Stimulated activated CD8-positive, alpha-beta memory T cell treated with anti-CD3 and anti-CD28 coated beads, Interleukin-12 subunit alpha, Interleukin-12 subunit beta, amount 100 ng/mL, for 24 hours (primary cell): ENCODE results near the gene MAEA.
"Not testable (repeated sequence)": the region's sequence is repeated elsewhere in the genome, so short reads cannot be mapped to it uniquely, and the experiment has no call there.

Source experiments
- DNase-seq: peaks from one replicate; pipeline ENCODE4 v3.0.0-alpha.2; 2020; ENCODE audit errors: extremely low read depth

The MAEA gene

GRCh38 chr4:1366371-1367229 is 76.9 kb downstream of the MAEA start:
- no peak for DNase-seq

GRCh38 chr4:1367230-1367935 is 77.7 kb downstream of the MAEA start:
- no peak for DNase-seq

GRCh38 chr4:1367936-1368289 is 78.2 kb downstream of the MAEA start:
- no peak for DNase-seq

DNA sequence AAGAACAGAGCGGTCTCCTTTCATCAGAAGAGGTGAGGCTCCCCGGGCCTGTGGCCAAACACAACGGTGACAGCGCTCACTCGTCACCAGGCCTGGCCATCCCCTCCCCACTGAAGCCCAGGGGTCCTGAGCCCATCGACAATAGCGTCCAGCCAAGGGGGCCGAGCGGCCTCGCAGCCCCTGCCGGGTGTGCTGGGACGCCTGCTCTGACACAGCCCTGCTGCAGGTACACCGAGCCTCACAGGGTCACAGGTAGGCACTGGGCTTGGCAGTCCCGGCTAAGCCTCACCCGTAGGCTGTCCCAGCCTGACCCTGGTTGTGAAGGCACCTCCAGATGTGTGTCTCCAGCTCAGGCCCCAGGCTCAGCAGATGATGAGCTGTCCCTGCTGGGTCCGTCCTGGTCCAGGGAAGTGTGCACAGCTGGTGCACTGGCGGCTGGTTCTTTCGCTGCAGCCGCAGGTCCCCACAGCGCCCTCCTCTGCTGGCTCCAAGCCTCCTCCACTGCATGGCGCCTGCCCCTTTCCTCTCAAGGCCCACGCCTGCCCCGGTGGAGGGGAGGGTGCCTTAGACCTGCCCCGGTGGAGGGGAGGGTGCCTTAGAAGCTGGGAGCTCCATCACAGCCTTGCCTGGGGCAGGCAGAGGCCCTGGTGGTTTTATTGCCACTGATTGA is 78.9 kb downstream of the MAEA start:
- no peak for DNase-seq

DNA sequence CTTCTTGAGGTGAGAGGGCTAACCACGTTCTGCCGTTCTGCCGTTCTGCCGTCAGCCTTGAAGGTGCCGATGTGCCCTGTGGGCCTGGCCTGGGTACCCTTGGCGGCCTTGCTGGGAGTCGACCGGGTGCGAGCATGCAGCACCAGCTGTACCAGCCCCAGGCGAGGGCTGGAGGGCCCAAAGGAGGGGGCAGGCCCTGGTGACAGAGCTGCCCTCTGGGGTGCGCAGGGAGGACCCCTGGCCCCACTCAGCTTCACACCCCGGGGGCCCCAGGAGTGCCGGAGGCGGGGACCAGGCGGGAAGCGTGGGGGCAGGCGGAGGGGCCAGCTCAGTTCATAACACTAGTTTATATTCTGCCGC is 79.4 kb downstream of the MAEA start:
- DNase-seq: no peak

GRCh38 chr4:1369479-1370079 is 79.9 kb downstream of the MAEA start:
- no peak for DNase-seq

GRCh38 chr4:1370321-1371124 is 80.8 kb downstream of the MAEA start:
- DNase-seq: no peak

GRCh38 chr4:1371176-1372165 is 81.8 kb downstream of the MAEA start:
- no peak for DNase-seq

DNA sequence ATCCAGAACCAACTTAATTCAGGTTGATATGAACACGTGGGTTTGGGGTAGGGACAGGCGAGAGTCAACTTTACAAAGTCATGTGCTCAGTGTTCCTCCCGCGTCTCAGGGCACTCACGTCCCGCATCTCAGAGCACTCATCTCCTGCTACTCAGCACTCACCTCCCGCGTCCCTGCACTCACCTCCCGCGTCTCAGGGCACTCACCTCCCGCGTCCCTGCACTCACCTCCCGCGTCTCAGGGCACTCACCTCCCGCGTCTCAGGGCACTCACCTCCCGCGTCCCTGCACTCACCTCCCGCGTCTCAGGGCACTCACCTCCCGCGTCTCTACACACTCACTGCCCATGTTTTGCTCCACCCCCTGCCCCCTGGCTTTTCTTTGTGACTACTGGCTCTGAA is 82.9 kb downstream of the MAEA start:
- DNase-seq: not testable (repeated sequence)

- no peak for DNase-seq
Measured at GRCh38 chr4:1373892-1374705, 84.4 kb downstream of the MAEA start.

- DNase-seq: no peak
Measured at GRCh38 chr4:1374706-1375045, 85.0 kb downstream of the MAEA start.

DNA sequence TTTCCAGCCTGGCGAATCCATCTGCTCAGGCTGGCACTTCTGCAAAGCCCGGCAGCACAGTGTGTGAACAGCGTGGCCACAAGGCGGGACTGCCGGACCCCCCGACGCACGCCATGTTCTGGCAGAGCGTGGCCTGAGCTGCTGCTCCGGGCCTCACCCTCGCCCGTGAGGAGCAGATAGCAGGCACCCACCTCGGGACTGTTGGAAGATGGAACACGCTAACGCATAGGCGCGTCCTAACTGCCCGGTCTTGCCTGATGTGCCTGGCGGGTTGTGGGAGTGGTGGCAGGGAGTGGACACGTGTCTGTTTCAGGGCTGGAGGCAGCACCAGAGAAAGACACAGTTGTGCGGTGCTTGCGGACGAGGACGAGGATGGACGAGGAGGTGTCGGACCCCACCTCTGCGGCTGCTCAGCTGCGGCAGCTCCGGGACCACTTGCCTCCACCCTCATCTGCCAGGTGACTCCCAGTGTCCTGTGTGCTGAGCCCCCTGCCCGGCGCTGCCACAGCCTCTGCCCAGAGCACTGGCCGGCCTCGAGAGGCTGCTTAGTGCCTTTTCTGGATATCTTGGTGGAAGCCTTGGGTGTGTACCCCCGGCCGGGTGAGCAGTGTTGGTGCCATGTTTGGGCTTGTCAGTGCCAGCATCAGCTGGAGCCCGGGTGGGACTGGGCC is 85.5 kb downstream of the MAEA start:
- DNase-seq: no peak

GRCh38 chr4:1375761-1376322 is 86.2 kb downstream of the MAEA start:
- DNase-seq: no peak

DNA sequence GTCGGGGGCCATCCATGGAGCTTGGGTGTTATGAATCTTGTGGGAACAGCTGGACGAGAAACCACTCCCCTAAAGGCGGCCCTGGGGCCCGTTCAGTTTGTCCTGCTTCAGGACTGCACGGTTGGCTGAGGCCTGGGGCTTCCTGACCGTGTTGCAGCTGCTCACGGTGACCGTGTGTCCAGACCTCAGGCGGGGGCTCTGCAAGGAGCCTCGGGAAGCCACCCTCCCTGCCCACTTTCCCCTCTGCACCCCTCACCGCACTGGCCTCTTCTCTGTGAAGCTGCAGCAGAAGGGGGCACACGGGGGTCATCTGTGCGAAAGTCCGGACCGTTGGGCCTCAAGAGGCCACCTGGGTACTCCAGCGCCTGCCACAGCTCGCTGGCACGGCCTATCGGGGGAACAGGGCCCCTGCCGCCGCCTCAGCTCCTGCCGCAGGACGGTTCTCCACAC is 86.7 kb downstream of the MAEA start:
- no peak for DNase-seq

DNA sequence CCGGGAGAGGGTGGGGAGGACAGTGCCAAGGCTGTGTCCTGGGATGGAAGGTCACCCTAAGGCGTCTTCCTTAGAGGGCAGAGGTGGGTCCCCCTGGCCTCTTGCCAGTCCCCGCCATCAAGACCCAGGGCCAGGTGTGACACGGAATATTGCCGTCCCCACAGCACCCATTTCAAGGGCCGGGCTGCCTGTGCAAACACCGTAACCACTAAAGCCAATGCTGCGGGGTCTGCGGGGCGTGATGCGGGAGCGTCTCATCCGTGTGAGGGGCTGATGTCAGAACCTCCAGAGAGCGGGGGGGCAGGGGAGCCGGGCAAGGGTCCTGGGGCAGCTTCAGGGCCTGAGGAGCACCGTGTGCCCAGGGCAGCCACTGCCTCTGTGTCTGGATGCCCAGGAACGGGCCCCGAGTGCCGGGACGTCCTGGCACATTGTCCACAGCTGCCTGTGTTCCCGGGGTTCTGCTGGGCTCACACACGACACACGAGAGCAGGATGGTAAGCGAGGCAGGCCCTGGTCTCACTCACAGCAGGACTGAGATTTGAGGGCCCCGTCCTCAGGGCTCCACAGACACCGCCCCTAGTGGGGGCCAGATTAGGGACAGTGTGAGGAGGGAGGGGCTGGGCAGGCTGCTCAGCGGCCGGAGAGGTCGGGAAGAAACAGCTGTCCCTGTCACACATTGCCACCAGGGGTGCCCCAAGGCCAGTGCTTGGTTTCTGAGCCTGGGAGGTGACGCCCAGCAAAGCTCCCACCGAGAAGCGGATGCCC is 87.3 kb downstream of the MAEA start:
- no peak for DNase-seq

GRCh38 chr4:1377606-1378261 is 88.0 kb downstream of the MAEA start:
- DNase-seq: no peak

DNA sequence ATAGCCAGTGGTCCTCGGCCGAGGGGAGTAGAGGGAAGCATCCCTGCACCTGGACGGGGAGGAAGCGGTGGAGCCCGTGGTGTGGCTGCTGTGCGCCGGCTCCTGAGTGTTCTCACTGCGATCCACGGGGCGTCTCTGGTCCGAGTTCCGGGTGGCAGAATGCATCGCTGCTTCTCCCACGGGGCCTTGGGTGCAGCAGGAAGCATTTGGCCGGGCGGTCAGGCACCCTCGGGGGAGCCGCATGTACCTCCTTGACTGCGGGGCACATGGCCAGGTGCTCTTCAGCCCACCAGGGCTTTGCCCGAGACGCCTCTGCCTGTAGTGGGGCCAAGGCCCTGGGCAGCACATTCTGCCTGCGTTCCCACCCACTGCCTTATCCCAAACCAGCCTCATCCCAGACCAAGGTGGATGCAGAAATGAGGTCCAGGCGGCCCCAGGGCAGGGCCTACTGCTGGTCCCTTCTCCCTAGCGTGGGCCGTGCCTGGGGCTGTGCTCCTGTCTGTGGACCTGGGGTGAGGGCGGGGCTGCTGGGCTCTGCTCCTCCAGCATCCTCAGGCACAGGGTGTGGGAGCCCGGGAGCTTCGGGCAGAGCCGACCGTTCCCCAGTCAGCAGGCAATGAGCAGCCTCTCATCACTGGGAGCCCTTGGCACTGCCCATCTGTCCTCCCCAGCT is 89.0 kb downstream of the MAEA start:
- no peak for DNase-seq
